DOHH2 (cell line): Measurements from ENCODE around the gene DIP2B.
A peak's percentile ranks its signal among the peaks of the same experiment; 100 is the strongest.
"Not testable (repeated sequence)": the region's sequence is repeated elsewhere in the genome, so short reads cannot be mapped to it uniquely, and the experiment has no call there.

Source experiments
- H3F3A ChIP-seq: fragments of 200-600 bp; sonication (generic), shearing (Covaris generic); 2 replicates; pipeline ENCODE4 v1.6.0; 2016; ENCODE audit warnings: antibody characterized with exemption, mild to moderate bottlenecking; ENCODE audit not compliant: control insufficient read depth, insufficient read depth
- H3K27ac ChIP-seq: fragments of 200-600 bp; sonication (generic); 2 replicates; pipeline ENCODE4 v1.5.1; 2014; ENCODE audit warnings: low read depth, mild to moderate bottlenecking, low read length, moderate library complexity
- H3K27me3 ChIP-seq: fragments of 200-600 bp; sonication (generic); 2 replicates; pipeline ENCODE4 v1.6.1; 2014; ENCODE audit warnings: mild to moderate bottlenecking, low read length, mixed read lengths; ENCODE audit not compliant: control insufficient read depth
- H3K36me3 ChIP-seq: fragments of 200-600 bp; sonication (generic); 2 replicates; pipeline ENCODE4 v1.6.1; 2014; ENCODE audit warnings: mild to moderate bottlenecking, low read length, moderate library complexity, mixed read lengths; ENCODE audit not compliant: control insufficient read depth
- H3K4me1 ChIP-seq: fragments of 200-600 bp; sonication (generic); 2 replicates; pipeline ENCODE4 v1.6.1; 2014; ENCODE audit warnings: mild to moderate bottlenecking, low read length, mixed read lengths; ENCODE audit not compliant: control insufficient read depth
- H3K4me2 ChIP-seq: fragments of 200-600 bp; sonication (generic); 2 replicates; pipeline ENCODE4 v1.6.0; 2014; ENCODE audit warnings: mild to moderate bottlenecking, low read length, moderate library complexity
- H3K4me3 ChIP-seq: fragments of 200-600 bp; sonication (generic); 2 replicates; pipeline ENCODE4 v1.5.1; 2014; ENCODE audit warnings: mild to moderate bottlenecking, low read length, mixed read lengths
- H3K79me2 ChIP-seq: fragments of 200-600 bp; sonication (generic); 2 replicates; pipeline ENCODE4 v1.6.1; 2014; ENCODE audit warnings: mild to moderate bottlenecking, low read length, mixed read lengths; ENCODE audit not compliant: control insufficient read depth
- H3K9me2 ChIP-seq: fragments of 200-600 bp; sonication (generic); replicated peaks from 2 replicates; pipeline ENCODE4 v1.6.1; 2014; ENCODE audit warnings: mild to moderate bottlenecking, low read length, mixed read lengths; ENCODE audit not compliant: control insufficient read depth
- H3K9me3 ChIP-seq: fragments of 200-600 bp; sonication (generic); 2 replicates; pipeline ENCODE4 v1.6.1; 2014; ENCODE audit warnings: antibody characterized with exemption, low read length, mixed read lengths; ENCODE audit not compliant: control insufficient read depth, insufficient read depth
- H4K20me1 ChIP-seq: fragments of 200-600 bp; sonication (generic); 2 replicates; pipeline ENCODE4 v1.6.0; 2014; ENCODE audit warnings: low read depth, mild to moderate bottlenecking, antibody characterized with exemption, low read length, moderate library complexity; ENCODE audit not compliant: control insufficient read depth, insufficient read depth
- CTCF ChIP-seq: fragments of 200-600 bp; sonication (generic); IDR thresholded peaks from one replicate; pipeline ENCODE4 v1.5.1; 2014; ENCODE audit warnings: antibody characterized with exemption, mild to moderate bottlenecking, low read depth, low read length; ENCODE audit not compliant: poor library complexity, severe bottlenecking
- EZH2phosphoT487 ChIP-seq: fragments of 200-600 bp; sonication (generic); IDR thresholded peaks from 2 replicates; pipeline ENCODE4 v1.6.1; 2017; ENCODE audit warnings: borderline replicate concordance, mild to moderate bottlenecking, antibody characterized with exemption, low read length, moderate library complexity, mixed read lengths

DIP2B gene

GRCh38 chr12:50520416-50521207, 15.8 kb downstream of the DIP2B start:
- no peaks in the 10 kb centered on the region for H3K27me3 ChIP-seq
- H3K4me2 ChIP-seq, result peak overlapping the region; percentile 49
- H3K4me1 ChIP-seq, result peaks cover 40% of the 10 kb centered on the region
- no peaks in the 10 kb centered on the region for H3K9me2 ChIP-seq
- H3K36me3 ChIP-seq, result no peaks in the 10 kb centered on the region; the same call in 1 of the 2 replicates
- H4K20me1 ChIP-seq, result 0 out of 2 replicates have a peak, but pooled peaks cover 3% of the 10 kb centered on the region
- TF ChIP-seq EZH2phosphoT487, result no peak
- no peak for TF ChIP-seq CTCF
- peaks cover 15% of the 10 kb centered on the region for H3F3A ChIP-seq
- peak overlapping the region; percentile 51 for H3K27ac ChIP-seq
- no peaks in the 10 kb centered on the region for H3K9me3 ChIP-seq
- H3K4me3 ChIP-seq, result peak overlapping the region; percentile 26; the same call in 1 of the 2 replicates
- H3K79me2 ChIP-seq, result peaks cover 50% of the 10 kb centered on the region

DNA sequence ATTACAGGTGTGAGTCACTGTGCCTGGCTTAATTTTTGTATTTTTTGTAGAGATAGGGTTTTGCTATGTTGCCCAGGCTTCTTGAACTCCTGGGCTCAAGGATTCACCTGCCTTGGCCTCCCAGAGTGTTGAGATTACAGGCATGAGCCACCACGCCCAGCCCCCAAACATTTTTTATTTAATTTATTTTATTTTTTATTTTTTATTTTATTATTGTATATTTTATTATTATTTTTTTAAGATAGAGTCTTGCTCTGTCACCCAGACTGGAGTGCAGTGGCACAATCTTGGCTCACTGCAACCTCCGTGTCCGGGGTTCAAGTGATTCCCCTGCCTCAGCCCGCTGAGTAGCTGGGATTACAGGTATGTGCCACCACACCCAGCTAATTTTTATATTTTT, 17.0 kb downstream of the DIP2B start:
- H3K4me3 ChIP-seq, H3K9me3 ChIP-seq, H3K4me2 ChIP-seq, H3K36me3 ChIP-seq, H3K27ac ChIP-seq, H3K9me2 ChIP-seq, H3K27me3 ChIP-seq, H4K20me1 ChIP-seq: not testable (repeated sequence)
- Histone ChIP-seq H3K79me2 (peaks cover 40% of the 10 kb centered on the region), H3K4me1 (peaks cover 39% of the 10 kb centered on the region), H3F3A (peaks cover 15% of the 10 kb centered on the region)

- Histone ChIP-seq H3K4me1 (peaks cover 26% of the 10 kb centered on the region), H3K36me3 (no peaks in the 10 kb centered on the region; the same call in 1 of the 2 replicates), H3K27me3 (no peaks in the 10 kb centered on the region), H3K9me2 (no peaks in the 10 kb centered on the region), H3K4me3 (no peak overlapping the region), H4K20me1 (0 out of 2 replicates have a peak, but pooled peaks cover under 1% of the 10 kb centered on the region), H3K27ac (no peak overlapping the region), H3K9me3 (no peaks in the 10 kb centered on the region), H3K79me2 (peaks cover 26% of the 10 kb centered on the region), H3F3A (peaks cover 12% of the 10 kb centered on the region), H3K4me2 (no peak overlapping the region)
- TF ChIP-seq EZH2phosphoT487 (no peak), CTCF (no peak)
These were observed 19.0 kb downstream of the DIP2B start for GRCh38 chr12:50523772-50524171.

GRCh38 chr12:50524621-50525020, 19.8 kb downstream of the DIP2B start:
- Histone ChIP-seq H3K27ac (no peak overlapping the region), H4K20me1 (no peaks in the 10 kb centered on the region), H3K27me3 (no peaks in the 10 kb centered on the region), H3K9me2 (no peaks in the 10 kb centered on the region), H3K4me2 (no peak overlapping the region), H3K9me3 (no peaks in the 10 kb centered on the region), H3K79me2 (peaks cover 19% of the 10 kb centered on the region), H3F3A (peaks cover 8% of the 10 kb centered on the region), H3K4me1 (peaks cover 21% of the 10 kb centered on the region), H3K36me3 (no peaks in the 10 kb centered on the region; the same call in 1 of the 2 replicates), H3K4me3 (no peak overlapping the region)
- TF ChIP-seq CTCF (no peak), EZH2phosphoT487 (no peak)
